Measurements from ENCODE around the gene NDST3. TPM values are rescaled to one million over a fixed set of nuclear protein-coding genes. Genes with fewer than 3 reads are reported as not detected.

The NDST3 gene
- total RNA-seq, 1 experiment from 2014 or later: not detected

GRCh38 chr4:118026806-118027205, 7.5 kb upstream of the NDST3 start:
- ChIA-PET CTCF (no interaction called here), POLR2A (no interaction called here)
- in situ Hi-C loops (cut with HindIII; ENCODE audit: low pct_unique_long_range_greater_than_20kb, low sequenced_read_pairs): no loop called here
- DNase-seq (ENCODE audit: low read depth, low spot score): no peak
- H3K9me3 ChIP-seq (ENCODE audit: control insufficient read depth, insufficient read depth, low read depth, low read length): no peaks in the 10 kb centered on the region
- H3K4me3 ChIP-seq (ENCODE audit: low read depth in 2 of 2, low read length in 2 of 2): no peak overlapping the region
- no TSS peak for BruUV-seq (replicated peaks)
- no peak overlapping the region for H3K27ac ChIP-seq (ENCODE audit: low read length)
- intact Hi-C loops (cut with micrococcal nuclease; ENCODE audit: unreplicated experiment): no loop called here
- H3K27me3 ChIP-seq (ENCODE audit: control insufficient read depth, insufficient read depth, low read length): no peaks in the 10 kb centered on the region
- ATAC-seq: no peak
- TF ChIP-seq TCF7L2 (IDR thresholded peaks at IDR 0.05; ENCODE audit: low read depth, low read length) (no peak), POLR2AphosphoS5 (IDR thresholded peaks at IDR 0.05; ENCODE audit: low read depth, low read length) (no peak), REST (IDR thresholded peaks at IDR 0.05; ENCODE audit: insufficient read depth in 1 of 2, low read depth in 2 of 2, low read length in 1 of 2) (no peak), SIN3A (IDR thresholded peaks at IDR 0.05; ENCODE audit: borderline replicate concordance, insufficient read depth, low read depth, low read length) (no peak)
- TF ChIP-seq, protein P1, sequence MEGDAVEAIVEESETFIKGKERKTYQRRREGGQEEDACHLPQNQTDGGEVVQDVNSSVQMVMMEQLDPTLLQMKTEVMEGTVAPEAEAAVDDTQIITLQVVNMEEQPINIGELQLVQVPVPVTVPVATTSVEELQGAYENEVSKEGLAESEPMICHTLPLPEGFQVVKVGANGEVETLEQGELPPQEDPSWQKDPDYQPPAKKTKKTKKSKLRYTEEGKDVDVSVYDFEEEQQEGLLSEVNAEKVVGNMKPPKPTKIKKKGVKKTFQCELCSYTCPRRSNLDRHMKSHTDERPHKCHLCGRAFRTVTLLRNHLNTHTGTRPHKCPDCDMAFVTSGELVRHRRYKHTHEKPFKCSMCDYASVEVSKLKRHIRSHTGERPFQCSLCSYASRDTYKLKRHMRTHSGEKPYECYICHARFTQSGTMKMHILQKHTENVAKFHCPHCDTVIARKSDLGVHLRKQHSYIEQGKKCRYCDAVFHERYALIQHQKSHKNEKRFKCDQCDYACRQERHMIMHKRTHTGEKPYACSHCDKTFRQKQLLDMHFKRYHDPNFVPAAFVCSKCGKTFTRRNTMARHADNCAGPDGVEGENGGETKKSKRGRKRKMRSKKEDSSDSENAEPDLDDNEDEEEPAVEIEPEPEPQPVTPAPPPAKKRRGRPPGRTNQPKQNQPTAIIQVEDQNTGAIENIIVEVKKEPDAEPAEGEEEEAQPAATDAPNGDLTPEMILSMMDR (IDR thresholded peaks at IDR 0.05): no peak
- H3K4me1 ChIP-seq (ENCODE audit: control insufficient read depth, insufficient read depth, low read length): no peaks in the 10 kb centered on the region
- H3K36me3 ChIP-seq (ENCODE audit: control insufficient read depth, insufficient read depth, low read length): no peaks in the 10 kb centered on the region

DNA sequence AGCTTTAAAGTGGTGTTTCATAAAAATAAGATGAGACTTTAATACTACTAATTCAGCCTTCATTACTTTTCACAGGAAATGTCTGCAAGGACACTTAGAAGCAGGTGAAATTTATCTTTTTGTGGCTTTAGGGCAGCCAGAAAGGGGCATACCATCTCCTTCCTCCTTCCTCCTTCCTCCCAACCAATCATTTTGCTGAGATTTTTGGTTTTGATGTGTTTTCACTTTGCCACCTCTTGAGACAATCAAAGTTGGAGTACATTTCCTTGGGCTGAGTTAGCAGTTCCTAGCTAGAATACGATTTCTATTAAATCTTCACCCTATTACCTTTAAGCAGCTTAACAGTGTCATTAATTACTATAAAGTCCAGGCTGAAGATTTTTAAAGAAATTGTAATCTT, 5.1 kb upstream of the NDST3 start:
- DNase-seq (ENCODE audit: low read depth, low spot score): no peak
- Histone ChIP-seq H3K36me3 (ENCODE audit: control insufficient read depth, insufficient read depth, low read length) (no peaks in the 10 kb centered on the region), H3K4me3 (ENCODE audit: low read depth in 2 of 2, low read length in 2 of 2) (no peak overlapping the region), H3K4me1 (ENCODE audit: control insufficient read depth, insufficient read depth, low read length) (no peaks in the 10 kb centered on the region), H3K9me3 (ENCODE audit: control insufficient read depth, insufficient read depth, low read depth, low read length) (no peaks in the 10 kb centered on the region), H3K27ac (ENCODE audit: low read length) (no peak overlapping the region), H3K27me3 (ENCODE audit: control insufficient read depth, insufficient read depth, low read length) (peaks cover 2% of the 10 kb centered on the region; the same call in 1 of the 2 replicates)
- ATAC-seq: no peak
- ChIA-PET POLR2A (no interaction called here), CTCF (no interaction called here)
- no peak for TF ChIP-seq POLR2AphosphoS5 (IDR thresholded peaks at IDR 0.05; ENCODE audit: low read depth, low read length)
- no peak for TF ChIP-seq SIN3A (IDR thresholded peaks at IDR 0.05; ENCODE audit: borderline replicate concordance, insufficient read depth, low read depth, low read length)
- TF ChIP-seq, protein P1 (IDR thresholded peaks at IDR 0.05): no peak
- TF ChIP-seq TCF7L2 (IDR thresholded peaks at IDR 0.05; ENCODE audit: low read depth, low read length): no peak
- no peak for TF ChIP-seq REST (IDR thresholded peaks at IDR 0.05; ENCODE audit: insufficient read depth in 1 of 2, low read depth in 2 of 2, low read length in 1 of 2)
- in situ Hi-C loops (cut with HindIII; ENCODE audit: low pct_unique_long_range_greater_than_20kb, low sequenced_read_pairs): no loop called here
- no TSS peak for BruUV-seq (replicated peaks)
- intact Hi-C loops (cut with micrococcal nuclease; ENCODE audit: unreplicated experiment): no loop called here

Measured in Panc1 (cell line).